HepG2 (cell line): ENCODE data around the gene SPSB2. TPM values are rescaled to one million over a fixed set of nuclear protein-coding genes. Genes with fewer than 3 reads are reported as not detected.

Experiments used
- FOXA3 ChIP-seq: IDR thresholded peaks from 2 replicates; pipeline ENCODE4 v1.6.1; 2016; ENCODE audit warnings: missing genetic modification reagents, missing compliant biosample characterization
- MATR3 ChIP-seq: sonication (generic); formaldehyde crosslinking; IDR thresholded peaks from 2 replicates; pipeline ENCODE4 v1.4.0; 2020; ENCODE audit warnings: missing genetic modification reagents
- MEIS2 ChIP-seq: sonication (generic); formaldehyde crosslinking; IDR thresholded peaks from 2 replicates; pipeline ENCODE4 v1.9.0; 2021; ENCODE audit warnings: mild to moderate bottlenecking, missing genetic modification reagents
- ONECUT2 ChIP-seq: sonication (generic); formaldehyde crosslinking; IDR thresholded peaks from 2 replicates; pipeline ENCODE4 v1.4.0; 2020; ENCODE audit warnings: missing genetic modification reagents
- POLR2AphosphoS2 ChIP-seq: IDR thresholded peaks from 2 replicates; pipeline ENCODE4 v1.6.1; 2011; ENCODE audit warnings: low read depth, low read length, improper control_type of control experiment
- XBP1 ChIP-seq: sonication (generic); formaldehyde crosslinking; IDR thresholded peaks from 2 replicates; pipeline ENCODE4 v1.5.0; 2020; ENCODE audit warnings: missing genetic modification reagents
- ZFP82 ChIP-seq: sonication (generic); formaldehyde crosslinking; IDR thresholded peaks from 2 replicates; pipeline ENCODE4 v1.5.1; 2020; ENCODE audit warnings: mild to moderate bottlenecking, missing genetic modification reagents, borderline replicate concordance
- ZNF124 ChIP-seq: sonication (generic); formaldehyde crosslinking; IDR thresholded peaks from 2 replicates; pipeline ENCODE4 v1.4.0; 2020; ENCODE audit warnings: missing genetic modification reagents
- ZNF143 ChIP-seq: sonication (generic); formaldehyde crosslinking; IDR thresholded peaks from 2 replicates; pipeline ENCODE4 v1.4.0; 2020; ENCODE audit warnings: missing genetic modification reagents
- ZNF3 ChIP-seq: IDR thresholded peaks from 2 replicates; pipeline ENCODE4 v1.7.0; 2017; ENCODE audit warnings: inconsistent platforms
- ZSCAN29 ChIP-seq: sonication (generic); formaldehyde crosslinking; conservative IDR thresholded peaks from 2 replicates; pipeline ENCODE4 v1.4.0; 2020; ENCODE audit warnings: mild to moderate bottlenecking, missing genetic modification reagents
- polyA plus RNA-seq, 8 experiments: library from polyadenylated mRNA; depleted of rRNA in 3 of 8; stranded (reverse) in 7 of 8; unstranded in 1 of 8; fragments of >200 nt; fragmentation: Illumina TruSeq in 4 of 8; extraction: Trizol in 4 of 8; gene quantifications; 2 replicates each; pipeline versions ENCODE4 v1.2.1 to v1.2.3, GENCODE V29; 2011 to 2016; ENCODE audit warnings: low read depth in 4 of 8, missing spikeins in 1 of 8, mixed read lengths in 1 of 8; ENCODE audit not compliant: insufficient read depth in 1 of 8
- total RNA-seq, 5 experiments: library from RNA; depleted of rRNA; stranded (reverse); fragments of >200 nt; fragmentation: Illumina TruSeq; extraction: Trizol; gene quantifications; 2 replicates each; pipeline ENCODE4 v1.2.3, GENCODE V29; 2016; ENCODE audit warnings: low read depth in 1 of 5
- TF ChIP-seq, protein P1 (sequence below): sonication (generic); formaldehyde crosslinking; IDR thresholded peaks from 2 replicates; pipeline ENCODE4 v1.4.0; 2020; ENCODE audit warnings: missing genetic modification reagents, borderline replicate concordance
- TF ChIP-seq, protein P2 (sequence below): IDR thresholded peaks from 2 replicates; pipeline ENCODE4 v1.6.1; 2016; ENCODE audit warnings: missing compliant biosample characterization, missing genetic modification reagents, borderline replicate concordance
- TF ChIP-seq, protein P3 (sequence below): sonication (generic); formaldehyde crosslinking; IDR thresholded peaks from 2 replicates; pipeline ENCODE4 v1.4.0; 2020; ENCODE audit warnings: missing genetic modification reagents
- TF ChIP-seq, protein P4 (sequence below): sonication (generic); formaldehyde crosslinking; IDR thresholded peaks from 2 replicates; pipeline ENCODE4 v1.4.0; 2020; ENCODE audit warnings: mild to moderate bottlenecking, missing genetic modification reagents
- TF ChIP-seq, protein P5 (sequence below): sonication (generic); formaldehyde crosslinking; IDR thresholded peaks from 2 replicates; pipeline ENCODE4 v1.4.0; 2020; ENCODE audit warnings: mild to moderate bottlenecking, missing genetic modification reagents
- TF ChIP-seq, protein P6 (sequence below): IDR thresholded peaks from 2 replicates; pipeline ENCODE4 v1.6.1; 2018; ENCODE audit warnings: missing genetic modification reagents

SPSB2 gene
- total and polyA plus RNA-seq, 2 of the 13 experiments (the other 11 are each of a cell fraction or from before 2014, with no cell fraction given): 2.0 to 6.2 TPM

DNA sequence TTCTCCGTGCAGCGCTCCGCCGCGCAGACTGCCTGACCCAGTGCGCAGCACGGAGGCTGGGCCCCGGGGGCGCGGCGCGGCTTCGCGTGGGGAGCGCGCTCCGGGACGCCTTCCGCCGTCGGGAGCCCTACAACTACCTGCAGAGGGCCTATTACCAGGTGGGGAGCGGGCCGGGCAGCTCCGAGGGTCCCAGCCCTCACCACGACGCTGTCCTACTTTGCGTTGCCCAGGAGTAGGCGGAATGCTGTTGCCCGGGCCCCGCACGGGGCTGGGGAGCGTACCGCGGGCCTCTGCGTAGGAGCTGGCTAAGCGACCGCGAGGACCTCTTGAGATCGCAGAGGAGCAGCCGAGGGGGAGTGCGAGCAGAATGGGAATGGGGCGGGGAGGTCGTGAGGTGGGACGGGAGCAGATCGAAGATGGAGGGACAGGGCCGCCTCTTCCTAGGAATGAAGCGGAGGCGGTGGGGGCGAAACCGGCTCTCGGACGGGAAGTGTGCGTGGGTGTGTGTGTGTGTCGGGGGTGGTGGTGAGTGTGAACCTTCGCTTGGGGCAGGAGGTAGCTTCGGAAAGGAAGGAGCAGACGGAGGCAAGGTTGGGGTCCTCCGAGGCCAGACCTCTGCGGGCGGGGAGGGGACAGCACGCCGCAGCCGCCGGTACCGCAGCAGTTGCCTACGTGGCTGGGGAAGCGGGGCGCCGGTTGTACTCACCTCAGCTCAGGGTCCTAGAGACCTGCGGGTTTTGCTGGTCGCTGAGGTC, 44.1 kb downstream of the SPSB2 start (continued):
- TF ChIP-seq, protein P1, sequence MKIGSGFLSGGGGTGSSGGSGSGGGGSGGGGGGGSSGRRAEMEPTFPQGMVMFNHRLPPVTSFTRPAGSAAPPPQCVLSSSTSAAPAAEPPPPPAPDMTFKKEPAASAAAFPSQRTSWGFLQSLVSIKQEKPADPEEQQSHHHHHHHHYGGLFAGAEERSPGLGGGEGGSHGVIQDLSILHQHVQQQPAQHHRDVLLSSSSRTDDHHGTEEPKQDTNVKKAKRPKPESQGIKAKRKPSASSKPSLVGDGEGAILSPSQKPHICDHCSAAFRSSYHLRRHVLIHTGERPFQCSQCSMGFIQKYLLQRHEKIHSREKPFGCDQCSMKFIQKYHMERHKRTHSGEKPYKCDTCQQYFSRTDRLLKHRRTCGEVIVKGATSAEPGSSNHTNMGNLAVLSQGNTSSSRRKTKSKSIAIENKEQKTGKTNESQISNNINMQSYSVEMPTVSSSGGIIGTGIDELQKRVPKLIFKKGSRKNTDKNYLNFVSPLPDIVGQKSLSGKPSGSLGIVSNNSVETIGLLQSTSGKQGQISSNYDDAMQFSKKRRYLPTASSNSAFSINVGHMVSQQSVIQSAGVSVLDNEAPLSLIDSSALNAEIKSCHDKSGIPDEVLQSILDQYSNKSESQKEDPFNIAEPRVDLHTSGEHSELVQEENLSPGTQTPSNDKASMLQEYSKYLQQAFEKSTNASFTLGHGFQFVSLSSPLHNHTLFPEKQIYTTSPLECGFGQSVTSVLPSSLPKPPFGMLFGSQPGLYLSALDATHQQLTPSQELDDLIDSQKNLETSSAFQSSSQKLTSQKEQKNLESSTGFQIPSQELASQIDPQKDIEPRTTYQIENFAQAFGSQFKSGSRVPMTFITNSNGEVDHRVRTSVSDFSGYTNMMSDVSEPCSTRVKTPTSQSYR (CRISPR knock-in tag): no peak
- TF ChIP-seq ONECUT2 (CRISPR knock-in tag) (no peak), ZFP82 (CRISPR knock-in tag) (0 out of 2 replicates have a peak, but pooled peaks have one; percentile 76), XBP1 (CRISPR knock-in tag) (no peak), ZNF143 (CRISPR knock-in tag) (no peak), ZNF3 (CRISPR knock-in tag) (no peak), ZSCAN29 (CRISPR knock-in tag) (0 out of 2 replicates have a peak, but pooled peaks have one; percentile 36), ZNF124 (CRISPR knock-in tag) (no peak), POLR2AphosphoS2 (no peak), FOXA3 (CRISPR knock-in tag) (no peak; the same call in 1 of the 2 replicates), MATR3 (CRISPR knock-in tag) (no peak), MEIS2 (CRISPR knock-in tag) (no peak)
- TF ChIP-seq, protein P2, sequence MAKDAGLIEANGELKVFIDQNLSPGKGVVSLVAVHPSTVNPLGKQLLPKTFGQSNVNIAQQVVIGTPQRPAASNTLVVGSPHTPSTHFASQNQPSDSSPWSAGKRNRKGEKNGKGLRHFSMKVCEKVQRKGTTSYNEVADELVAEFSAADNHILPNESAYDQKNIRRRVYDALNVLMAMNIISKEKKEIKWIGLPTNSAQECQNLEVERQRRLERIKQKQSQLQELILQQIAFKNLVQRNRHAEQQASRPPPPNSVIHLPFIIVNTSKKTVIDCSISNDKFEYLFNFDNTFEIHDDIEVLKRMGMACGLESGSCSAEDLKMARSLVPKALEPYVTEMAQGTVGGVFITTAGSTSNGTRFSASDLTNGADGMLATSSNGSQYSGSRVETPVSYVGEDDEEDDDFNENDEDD (CRISPR knock-in tag): no peak
- TF ChIP-seq, protein P3, sequence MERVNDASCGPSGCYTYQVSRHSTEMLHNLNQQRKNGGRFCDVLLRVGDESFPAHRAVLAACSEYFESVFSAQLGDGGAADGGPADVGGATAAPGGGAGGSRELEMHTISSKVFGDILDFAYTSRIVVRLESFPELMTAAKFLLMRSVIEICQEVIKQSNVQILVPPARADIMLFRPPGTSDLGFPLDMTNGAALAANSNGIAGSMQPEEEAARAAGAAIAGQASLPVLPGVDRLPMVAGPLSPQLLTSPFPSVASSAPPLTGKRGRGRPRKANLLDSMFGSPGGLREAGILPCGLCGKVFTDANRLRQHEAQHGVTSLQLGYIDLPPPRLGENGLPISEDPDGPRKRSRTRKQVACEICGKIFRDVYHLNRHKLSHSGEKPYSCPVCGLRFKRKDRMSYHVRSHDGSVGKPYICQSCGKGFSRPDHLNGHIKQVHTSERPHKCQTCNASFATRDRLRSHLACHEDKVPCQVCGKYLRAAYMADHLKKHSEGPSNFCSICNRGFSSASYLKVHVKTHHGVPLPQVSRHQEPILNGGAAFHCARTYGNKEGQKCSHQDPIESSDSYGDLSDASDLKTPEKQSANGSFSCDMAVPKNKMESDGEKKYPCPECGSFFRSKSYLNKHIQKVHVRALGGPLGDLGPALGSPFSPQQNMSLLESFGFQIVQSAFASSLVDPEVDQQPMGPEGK (CRISPR knock-in tag): no peak
- TF ChIP-seq, protein P4, sequence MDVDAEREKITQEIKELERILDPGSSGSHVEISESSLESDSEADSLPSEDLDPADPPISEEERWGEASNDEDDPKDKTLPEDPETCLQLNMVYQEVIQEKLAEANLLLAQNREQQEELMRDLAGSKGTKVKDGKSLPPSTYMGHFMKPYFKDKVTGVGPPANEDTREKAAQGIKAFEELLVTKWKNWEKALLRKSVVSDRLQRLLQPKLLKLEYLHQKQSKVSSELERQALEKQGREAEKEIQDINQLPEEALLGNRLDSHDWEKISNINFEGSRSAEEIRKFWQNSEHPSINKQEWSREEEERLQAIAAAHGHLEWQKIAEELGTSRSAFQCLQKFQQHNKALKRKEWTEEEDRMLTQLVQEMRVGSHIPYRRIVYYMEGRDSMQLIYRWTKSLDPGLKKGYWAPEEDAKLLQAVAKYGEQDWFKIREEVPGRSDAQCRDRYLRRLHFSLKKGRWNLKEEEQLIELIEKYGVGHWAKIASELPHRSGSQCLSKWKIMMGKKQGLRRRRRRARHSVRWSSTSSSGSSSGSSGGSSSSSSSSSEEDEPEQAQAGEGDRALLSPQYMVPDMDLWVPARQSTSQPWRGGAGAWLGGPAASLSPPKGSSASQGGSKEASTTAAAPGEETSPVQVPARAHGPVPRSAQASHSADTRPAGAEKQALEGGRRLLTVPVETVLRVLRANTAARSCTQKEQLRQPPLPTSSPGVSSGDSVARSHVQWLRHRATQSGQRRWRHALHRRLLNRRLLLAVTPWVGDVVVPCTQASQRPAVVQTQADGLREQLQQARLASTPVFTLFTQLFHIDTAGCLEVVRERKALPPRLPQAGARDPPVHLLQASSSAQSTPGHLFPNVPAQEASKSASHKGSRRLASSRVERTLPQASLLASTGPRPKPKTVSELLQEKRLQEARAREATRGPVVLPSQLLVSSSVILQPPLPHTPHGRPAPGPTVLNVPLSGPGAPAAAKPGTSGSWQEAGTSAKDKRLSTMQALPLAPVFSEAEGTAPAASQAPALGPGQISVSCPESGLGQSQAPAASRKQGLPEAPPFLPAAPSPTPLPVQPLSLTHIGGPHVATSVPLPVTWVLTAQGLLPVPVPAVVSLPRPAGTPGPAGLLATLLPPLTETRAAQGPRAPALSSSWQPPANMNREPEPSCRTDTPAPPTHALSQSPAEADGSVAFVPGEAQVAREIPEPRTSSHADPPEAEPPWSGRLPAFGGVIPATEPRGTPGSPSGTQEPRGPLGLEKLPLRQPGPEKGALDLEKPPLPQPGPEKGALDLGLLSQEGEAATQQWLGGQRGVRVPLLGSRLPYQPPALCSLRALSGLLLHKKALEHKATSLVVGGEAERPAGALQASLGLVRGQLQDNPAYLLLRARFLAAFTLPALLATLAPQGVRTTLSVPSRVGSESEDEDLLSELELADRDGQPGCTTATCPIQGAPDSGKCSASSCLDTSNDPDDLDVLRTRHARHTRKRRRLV (CRISPR knock-in tag): no peak
- TF ChIP-seq, protein P5, sequence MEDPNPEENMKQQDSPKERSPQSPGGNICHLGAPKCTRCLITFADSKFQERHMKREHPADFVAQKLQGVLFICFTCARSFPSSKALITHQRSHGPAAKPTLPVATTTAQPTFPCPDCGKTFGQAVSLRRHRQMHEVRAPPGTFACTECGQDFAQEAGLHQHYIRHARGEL: no peak
- TF ChIP-seq, protein P6, sequence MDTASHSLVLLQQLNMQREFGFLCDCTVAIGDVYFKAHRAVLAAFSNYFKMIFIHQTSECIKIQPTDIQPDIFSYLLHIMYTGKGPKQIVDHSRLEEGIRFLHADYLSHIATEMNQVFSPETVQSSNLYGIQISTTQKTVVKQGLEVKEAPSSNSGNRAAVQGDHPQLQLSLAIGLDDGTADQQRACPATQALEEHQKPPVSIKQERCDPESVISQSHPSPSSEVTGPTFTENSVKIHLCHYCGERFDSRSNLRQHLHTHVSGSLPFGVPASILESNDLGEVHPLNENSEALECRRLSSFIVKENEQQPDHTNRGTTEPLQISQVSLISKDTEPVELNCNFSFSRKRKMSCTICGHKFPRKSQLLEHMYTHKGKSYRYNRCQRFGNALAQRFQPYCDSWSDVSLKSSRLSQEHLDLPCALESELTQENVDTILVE (CRISPR knock-in tag): no peak
